HG02840 (cell line): ENCODE measurements around the gene VDR.

Experiments
- ATAC-seq: cut with Tn5 transposase; IDR thresholded peaks from one replicate; pipeline ENCODE4 v1.9.1; 2021; ENCODE audit warnings: mild to moderate bottlenecking, moderate library complexity, moderate number of reproducible peaks; ENCODE audit not compliant: unreplicated experiment, low FRiP score

VDR gene

DNA sequence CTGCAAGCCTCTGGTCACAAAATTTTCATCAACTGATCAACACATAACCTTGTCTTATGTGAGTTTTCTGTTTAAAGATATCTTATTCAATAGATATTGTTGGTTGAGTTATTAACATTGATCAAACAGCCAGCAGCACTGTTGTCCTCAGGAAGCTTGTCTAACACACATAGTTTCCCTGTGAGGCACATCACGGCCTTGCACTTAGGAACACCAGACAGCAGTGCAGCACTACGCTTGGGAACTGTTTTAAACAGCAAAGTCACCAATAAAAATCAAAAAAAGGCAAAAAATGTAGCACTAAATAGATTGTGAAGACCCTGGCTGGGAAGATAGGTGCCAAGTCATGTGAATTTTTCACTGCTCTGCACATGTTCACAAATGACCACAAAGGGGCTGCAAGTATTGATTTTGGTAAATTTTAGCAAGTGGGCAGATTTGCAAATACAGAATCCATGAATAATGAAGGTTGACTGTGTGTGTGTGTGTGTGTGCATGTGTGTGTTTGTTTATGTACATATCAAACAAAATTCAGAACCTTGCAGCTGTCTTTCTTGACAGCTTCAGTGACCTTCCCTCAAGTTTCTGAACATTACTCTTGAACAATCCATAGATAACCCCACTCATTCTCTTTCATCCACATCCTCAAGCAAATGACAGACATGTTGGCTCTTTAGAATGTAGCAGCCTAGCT lies 28.9 kb downstream of the VDR start:
- no peak for ATAC-seq

DNA sequence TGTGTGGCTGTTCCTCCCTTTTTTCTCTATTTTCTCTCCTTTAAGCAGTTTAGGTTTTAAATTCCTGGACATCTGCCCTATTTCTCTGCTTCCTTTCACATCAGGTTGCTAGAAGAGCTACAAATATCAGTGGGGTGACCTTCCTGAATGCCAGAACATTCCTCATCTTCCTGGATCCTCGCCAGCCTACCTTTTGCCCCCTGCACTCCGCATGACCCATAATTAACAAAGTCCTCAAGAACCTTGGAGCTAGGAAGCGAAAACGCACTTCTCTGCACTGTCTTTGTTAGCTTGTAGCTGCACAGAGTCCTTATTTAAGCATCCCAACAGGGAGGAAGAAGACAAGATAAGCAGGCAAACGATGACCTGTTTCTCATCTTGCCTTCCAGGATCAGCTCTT lies 30.5 kb downstream of the VDR start:
- no peak for ATAC-seq

DNA sequence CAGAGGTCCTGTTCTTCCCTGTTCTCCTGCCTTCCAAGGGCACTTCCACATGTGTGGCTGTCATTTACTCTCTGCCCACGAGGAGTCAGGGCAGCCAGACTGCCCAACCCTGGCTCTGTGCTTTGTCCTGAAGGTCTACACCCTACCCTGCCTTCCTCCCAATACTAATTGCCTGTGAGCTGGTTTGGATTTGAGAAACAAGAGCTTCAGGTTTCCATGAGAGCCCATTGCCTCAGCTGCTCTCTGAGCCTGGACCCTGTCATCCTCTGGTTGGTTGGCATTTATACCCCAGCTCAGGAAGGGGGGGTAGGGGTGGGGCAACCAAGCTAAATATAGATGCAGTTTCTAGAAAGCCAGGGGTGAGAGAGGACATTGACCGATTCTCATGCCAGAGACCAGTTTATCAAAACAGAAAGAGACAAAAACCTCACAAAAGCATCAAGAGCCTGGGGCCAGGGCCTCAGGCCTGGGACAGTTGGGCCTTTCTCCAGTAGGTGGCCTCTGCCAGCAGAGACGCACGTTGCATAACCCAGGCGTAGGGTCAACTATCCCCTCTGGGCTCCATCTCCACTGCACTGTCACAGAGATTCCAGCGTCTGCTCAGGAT lies 34.5 kb downstream of the VDR start:
- no peak for ATAC-seq

DNA sequence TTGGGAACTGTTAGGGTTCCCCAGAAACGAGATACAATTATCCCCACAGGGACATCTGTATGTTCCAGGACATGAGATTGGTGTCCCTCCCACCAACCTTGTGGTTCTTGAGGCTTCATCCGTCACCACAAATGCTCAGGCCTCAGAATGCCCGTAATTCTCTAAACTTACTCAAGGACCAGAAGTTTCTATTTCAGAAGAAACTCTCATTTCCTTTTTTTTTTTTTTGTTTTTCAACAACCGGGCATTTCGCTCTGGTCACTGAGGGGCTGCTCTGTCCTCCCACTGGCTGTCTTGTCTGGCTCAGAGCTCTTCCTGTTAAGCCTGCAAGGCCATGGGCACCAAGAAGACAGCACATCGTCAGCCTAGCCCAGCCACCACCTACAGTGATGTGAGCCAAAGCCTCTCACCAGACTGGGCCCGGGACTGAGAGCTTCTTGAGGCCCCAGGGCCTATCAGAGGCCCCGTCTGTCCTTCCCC lies 36.2 kb downstream of the VDR start:
- peak; percentile 60 for ATAC-seq

DNA sequence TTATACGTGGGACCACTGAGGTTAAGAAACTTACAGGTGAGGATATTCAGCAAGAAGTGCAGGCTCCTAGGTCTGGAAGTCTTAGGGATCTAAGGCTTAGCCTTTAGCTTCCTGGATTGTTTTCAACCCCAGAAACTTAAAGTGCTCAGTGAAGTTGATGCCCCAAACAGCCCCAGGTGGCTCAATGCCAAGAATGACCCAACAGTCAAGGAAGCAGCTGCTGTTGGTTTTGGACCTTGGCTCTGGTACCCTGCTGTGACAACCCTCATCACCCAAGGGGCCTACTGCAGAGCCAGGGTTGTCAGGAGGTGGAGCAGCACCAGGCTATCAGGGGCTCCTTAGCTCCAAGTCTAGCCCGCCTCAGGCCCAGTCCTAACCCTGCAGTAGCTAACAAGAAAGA lies 36.8 kb downstream of the VDR start:
- peak; percentile 5 for ATAC-seq

DNA sequence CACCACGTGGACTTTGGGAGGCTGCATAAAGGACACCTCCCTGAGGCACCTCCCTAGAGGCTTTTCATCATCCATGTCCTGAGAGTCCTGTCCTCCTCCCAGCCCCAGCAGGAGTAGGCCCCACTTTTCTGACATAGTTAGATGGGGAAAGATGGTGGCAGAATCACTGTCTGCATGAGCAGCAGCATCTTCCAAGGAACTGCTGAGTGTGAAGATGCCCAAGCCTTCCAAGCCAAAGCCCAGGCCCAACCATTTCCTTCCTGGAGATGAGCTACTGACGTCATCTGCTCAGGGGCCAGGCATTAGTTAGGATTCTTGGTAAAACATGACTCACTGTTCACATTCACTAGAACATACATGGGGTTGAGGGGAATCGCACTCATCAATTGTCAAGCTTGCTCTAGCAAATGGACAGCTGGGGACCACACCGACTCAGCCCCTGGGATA lies 37.3 kb downstream of the VDR start:
- no peak for ATAC-seq

DNA sequence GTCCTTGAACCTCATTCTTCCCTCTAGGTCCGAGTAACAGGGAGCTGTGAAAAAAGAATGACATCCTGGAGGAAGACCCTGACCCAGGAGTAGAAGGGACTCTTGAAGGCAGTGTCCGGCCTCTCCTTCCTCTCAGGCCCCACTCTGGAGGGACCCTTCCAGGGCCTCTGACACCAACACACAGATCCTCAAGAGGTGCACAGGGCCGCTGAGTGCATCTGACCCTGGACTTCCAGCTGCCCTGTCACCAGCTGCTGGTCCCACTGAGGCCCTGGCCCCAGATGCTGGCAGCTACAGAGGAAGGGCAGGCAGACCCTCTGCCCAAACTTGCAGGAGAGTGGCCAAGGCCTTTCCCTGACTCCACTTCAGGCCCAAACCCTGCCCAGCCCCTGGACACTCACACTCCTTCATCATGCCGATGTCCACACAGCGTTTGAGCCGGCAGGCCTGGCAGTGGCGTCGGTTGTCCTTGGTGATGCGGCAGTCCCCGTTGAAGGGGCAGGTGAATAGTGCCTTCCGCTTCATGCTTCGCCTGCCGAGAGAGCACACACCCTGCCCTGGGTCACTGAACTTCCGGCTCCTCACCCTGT lies 40.1 kb downstream of the VDR start:
- no peak for ATAC-seq

DNA sequence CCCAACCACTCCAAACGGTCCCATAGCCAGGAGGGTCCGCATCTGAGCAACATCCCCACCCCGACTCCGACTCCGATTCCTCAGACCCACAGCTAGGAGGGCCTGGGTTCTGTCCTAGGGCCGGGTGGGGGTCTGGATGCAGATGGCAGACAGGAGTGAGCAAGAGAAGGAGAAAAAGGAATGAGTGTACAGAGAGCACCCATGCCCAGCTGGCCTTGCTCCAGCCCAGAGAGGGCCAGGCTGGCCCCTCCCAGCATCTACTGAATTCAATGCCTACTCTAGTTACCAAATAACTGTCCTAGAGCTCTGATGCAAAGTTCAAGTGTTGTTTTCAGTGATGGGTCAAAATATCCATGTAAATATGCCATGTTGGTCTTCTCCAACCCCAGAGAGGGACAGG lies 40.8 kb downstream of the VDR start:
- ATAC-seq = no peak

DNA sequence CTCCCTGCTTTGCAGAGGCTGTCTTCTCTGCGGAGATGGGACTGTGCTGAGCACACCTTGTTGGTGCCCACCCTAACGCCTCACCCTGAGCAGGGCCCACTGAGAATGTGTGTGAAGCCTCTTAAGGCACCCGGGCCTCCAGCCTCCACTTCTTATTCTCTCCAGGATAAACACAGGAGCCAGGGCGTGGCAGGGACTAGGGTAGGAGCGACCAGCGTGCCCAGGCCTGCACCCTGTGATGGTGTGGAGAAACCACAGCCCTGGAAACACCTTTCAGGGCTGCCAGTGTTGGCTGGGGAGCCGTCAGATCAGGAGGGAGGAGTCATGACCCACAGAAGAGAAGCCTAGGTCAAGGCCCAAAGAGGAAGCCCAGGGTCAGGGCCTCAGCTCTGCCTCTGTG lies 41.3 kb downstream of the VDR start:
- ATAC-seq = no peak

DNA sequence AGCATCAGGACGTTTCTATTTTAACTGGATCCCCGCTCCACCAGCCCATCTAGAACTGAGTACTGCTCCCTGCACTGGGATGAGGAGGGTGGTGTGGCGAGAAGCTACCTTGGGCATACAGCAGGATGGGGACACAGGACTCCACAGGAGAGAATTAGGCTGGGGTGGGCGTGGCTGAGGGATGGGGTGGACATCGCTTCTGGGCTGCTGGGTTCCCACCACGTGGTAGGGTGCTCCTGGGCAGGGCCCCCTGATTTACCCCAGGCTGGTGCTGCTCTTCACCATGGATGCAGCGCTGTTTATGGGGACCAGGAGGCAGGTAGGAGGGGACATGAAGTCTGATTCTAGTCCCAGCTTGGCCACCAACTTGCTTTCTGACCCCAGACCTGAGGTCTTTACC lies 41.9 kb downstream of the VDR start:
- ATAC-seq = no peak

DNA sequence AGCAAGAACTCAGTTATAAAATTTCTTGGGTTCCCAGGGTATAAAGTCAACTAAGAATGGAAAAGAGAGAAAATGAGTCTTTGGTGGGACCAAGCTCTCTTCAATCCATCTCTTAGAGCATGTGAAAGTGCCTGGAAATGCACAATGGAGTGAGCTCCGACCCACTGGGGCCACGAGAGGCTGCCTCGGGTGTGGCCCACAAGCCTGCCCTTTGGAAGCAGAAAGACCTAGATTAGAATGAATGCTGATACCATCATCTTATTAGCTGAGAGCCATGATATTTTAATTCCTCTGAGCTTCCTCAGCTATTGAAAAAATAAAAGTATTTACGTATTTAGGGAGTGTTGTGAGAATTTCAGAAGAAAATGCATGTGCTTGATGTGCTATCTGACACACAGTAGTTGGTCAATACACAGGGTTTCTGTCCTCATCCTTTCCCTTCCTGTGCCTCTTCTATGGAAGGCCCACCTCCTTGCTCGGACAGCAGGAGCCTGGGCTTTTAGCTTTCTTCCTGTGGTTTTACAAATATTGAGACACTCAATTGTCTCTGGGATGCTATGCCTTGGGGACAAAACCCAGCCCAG lies 42.5 kb downstream of the VDR start:
- ATAC-seq = no peak

DNA sequence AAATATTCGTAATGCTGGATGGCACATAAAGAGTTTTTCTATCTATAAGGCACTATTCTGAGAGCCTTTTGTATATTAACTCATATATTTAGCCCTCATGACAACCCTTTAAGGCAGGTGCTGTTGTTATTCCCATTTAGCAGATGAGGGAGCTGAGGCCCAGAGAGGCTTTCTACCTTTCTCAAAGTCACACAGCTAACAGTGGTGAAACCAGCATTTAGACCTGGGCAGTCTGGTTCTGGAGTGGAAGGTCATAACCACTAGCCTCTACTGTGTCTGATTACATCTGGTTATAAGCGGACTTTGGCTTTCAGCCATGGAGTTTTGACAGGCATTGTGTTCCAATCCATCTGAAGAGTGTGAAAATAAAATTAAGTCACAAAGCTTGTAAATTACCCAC lies 43.9 kb downstream of the VDR start:
- no peak for ATAC-seq

DNA sequence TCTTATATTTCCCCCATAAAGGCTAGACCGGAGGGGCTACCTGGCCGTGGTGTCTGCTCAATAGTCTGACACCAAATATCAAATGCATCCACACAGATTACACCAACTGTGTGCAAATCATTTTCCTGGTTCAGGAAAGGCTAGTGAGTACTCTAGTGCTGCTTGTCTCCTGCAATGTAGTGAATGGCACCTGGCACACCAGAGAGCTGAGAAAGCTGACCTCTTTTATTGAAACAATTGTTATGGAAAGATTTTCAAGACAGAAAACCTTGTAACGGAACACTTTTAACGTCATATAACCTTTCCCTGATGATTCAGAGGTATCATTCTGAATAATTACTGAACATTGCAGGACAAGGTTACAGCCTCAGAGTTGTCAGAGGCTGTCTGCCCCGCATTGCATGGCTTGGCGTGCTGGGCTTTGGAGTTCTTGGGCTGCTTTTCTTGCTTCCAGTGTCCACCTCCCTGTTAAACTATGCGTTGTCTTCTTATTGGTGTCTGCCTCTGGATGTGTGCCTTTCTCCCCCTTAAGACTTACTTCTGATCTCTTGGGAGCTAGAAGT lies 44.4 kb downstream of the VDR start:
- ATAC-seq = no peak

DNA sequence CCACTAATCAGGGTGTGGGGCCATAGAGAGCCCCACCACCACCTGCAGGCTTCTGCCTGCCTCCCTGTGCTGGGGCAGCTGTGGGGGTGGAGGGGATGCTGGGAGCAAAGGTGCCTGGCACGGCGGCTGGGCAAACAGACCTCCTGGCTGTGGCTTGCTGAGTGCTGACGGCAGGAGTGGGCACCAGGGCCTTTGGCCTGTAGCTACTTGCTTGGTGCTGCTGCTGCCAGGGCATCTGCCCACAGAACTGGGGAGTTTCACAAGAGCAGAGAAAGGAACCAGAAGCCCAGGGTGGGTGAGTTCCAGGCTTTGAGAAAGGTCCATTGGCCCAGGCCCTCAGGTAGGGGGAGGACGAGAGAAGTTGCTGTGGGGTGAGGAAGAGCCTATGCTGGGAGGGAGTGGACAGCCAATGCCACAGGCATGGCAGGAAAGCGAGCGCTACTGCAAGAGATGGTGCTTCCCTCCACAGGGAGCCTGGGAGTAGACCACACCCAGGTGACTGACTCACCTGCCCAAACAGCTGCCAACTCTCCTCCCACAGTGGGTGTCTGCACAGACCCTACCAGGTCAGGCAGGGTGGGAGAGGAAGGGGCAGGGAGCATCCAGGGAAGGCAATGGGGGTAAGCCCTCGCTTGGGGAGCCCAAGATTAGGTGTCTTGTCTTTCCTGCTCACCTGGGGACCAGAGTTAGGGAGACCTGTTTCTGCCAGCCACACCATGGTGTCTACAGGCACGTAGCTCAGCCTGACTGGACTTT lies 46.1 kb downstream of the VDR start:
- no peak for ATAC-seq

DNA sequence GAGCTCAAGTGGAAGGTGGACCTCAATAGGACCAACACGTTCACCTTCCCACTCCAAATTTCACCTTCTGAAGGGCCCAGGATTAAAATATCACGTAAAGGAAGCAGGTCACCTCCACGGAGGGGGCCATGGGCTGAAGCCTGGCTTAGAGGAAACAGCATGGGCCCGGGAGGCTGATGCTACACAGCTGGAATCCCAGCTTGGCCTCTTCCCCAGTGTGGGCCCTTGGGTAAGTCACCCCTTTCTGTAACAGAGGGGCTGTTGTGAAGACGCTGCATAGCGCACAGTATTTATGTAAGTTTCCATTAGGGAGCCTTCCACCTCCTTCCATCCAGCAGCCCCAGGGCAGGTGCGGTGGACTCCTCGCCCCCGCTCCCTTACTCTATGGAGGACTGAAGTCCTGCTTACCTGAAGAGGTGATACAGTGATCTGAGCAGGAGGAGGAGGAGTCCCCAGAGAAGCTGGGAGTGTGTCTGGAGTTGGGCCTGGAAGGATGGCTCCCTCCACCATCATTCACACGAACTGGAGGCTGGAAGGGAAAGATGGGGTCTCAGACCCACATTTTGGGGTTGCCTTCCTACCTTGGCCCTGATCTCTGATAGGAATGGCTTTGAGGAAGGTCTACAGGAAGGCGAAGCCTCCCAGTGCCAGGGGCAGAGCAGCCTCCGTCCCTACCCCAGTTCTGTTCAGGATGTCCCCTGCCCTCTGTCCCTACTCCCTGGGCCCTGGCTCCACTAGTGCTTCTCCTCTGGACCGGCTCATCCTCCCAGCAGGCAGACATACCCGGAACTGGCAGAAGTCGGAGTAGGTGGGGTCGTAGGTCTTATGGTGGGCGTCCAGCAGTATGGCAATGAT lies 47.8 kb downstream of the VDR start:
- no peak for ATAC-seq

DNA sequence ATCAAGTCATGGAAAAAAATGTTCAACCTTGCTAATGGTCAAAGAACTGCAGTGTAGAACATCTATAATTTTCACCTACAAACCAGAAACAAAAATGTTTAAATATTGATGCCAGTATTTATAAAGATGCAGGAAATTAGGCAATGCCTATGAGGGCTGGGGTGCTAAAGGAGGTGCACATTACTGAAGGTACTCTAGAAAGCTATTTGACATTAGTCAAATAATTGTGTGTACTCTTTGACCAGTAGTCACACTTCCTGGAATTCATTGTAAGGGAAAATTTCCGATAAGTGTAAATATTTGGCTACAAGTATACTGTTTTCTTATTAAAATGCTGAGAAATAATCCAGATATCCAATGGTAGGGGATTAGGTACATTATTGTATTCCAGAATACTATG lies 48.7 kb downstream of the VDR start:
- ATAC-seq = no peak

DNA sequence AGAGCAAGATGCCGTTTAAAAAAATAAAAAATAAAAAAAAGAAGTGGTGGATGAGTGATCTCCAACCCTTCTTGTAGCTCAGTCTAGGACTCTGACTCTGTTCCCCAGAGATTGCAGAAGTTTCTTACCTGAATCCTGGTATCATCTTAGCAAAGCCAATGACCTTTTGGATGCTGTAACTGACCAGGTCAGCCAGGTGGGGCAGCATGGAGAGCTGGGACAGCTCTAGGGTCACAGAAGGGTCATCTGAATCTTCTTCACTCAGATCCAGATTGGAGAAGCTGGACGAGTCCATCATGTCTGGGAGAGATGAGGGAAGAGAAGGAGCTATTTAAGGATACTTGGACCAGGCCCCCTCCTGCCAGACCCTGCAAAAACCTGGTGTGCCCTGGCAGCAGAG lies 49.3 kb downstream of the VDR start:
- ATAC-seq = no peak

DNA sequence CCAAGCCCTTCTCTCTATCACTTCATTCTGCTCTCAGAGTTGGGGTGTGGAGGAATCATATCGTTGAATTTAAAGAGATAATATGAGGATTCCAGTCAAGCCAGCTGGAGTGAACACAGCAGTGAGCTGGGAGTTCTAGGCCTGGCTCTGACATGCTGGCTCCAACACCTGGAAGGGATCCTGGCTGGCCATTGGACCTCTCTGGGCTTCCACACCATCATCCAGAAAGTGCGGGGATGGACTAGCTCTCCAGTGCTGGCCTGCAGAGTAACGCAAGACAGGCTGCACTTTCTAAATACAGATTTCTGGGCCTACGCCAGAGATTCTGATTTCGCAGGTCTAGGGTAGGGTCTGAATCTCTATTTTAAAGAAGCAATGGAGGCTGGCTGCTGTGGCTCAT lies 50.3 kb downstream of the VDR start:
- no peak for ATAC-seq

DNA sequence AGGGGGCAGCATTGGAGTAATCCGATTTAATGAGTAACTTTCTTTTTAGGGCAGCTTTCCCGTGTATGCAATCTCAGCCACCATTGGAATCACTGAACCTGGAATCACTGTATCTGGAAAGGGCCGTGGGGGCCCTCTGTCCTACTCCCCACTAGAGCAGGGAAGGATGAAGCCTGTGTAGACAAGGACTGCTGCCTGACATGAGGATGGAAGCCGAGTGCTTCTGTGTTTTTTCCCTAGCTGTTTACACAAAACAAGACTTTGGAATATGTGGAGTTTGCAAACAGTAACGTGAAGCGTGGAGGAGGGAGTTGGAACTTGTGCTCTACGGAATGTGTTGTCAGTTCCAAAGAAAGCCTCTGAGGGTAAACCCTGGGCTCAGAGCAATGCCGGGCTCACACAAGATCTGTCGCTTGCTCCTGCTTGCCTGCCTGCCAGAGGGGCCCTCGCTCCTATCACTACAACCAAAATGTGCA lies 52.7 kb downstream of the VDR start:
- no peak for ATAC-seq
